ENCODE results near the gene ABTB1.
A peak's percentile ranks its signal among the peaks of the same experiment; 100 is the strongest.

The ABTB1 gene

GRCh38 chr3:127722091-127722784 lies 49.5 kb downstream of the ABTB1 start:
- H4K8ac ChIP-seq (ENCODE audit: low read depth, low read length) = no peak overlapping the region
- no peak overlapping the region for H3K27ac ChIP-seq (replicated peaks; ENCODE audit: low read length)
- H2AK5ac ChIP-seq (ENCODE audit: low read depth, low read length) = peak overlapping the region; percentile 48
- H3K79me1 ChIP-seq (ENCODE audit: low read depth, low read length) = no peaks in the 10 kb centered on the region
- no peak overlapping the region for H4K91ac ChIP-seq (ENCODE audit: low read depth, low read length, poor library complexity)
- H3K9me3 ChIP-seq (replicated peaks in 1 of 2; ENCODE audit: control insufficient read depth in 2 of 2, insufficient read depth in 1 of 2, low read depth in 1 of 2, low read length in 2 of 2) = no peaks in the 10 kb centered on the region
- no peak overlapping the region for H3K4ac ChIP-seq (ENCODE audit: low read length)
- H3K4me1 ChIP-seq (ENCODE audit: control insufficient read depth in 2 of 2, insufficient read depth in 1 of 2, low read depth in 1 of 2, low read length in 2 of 2) = peaks cover 3 to 15% of the 10 kb centered on the region in 2 donors
- H2BK15ac ChIP-seq (ENCODE audit: low read length) = no peak overlapping the region
- no peak overlapping the region for H3K4me3 ChIP-seq (ENCODE audit: low read length in 2 of 2)
- H3K18ac ChIP-seq (ENCODE audit: low read length) = peak overlapping the region; percentile 50
- H3K27me3 ChIP-seq (ENCODE audit: control insufficient read depth in 3 of 3, insufficient read depth in 3 of 3, low read depth in 1 of 3, low read length in 3 of 3) = peaks cover 0 to 44% (median 0%) of the 10 kb centered on the region in 3 experiments
- H2BK5ac ChIP-seq (ENCODE audit: low read length) = no peak overlapping the region
- no peak overlapping the region for H3K23ac ChIP-seq (ENCODE audit: low read depth, low read length, poor library complexity)
- no peak overlapping the region for H3K4me2 ChIP-seq (ENCODE audit: insufficient read depth, low read length, poor library complexity, severe bottlenecking)
- WGBS, 2 donors (ENCODE audit: extremely low coverage in 2 of 2, insufficient read length in 2 of 2, insufficient replicate concordance in 1 of 2) = no CpG with 5 or more reads among the region's 13 CpGs
- H2BK120ac ChIP-seq (ENCODE audit: low read depth, low read length) = no peak overlapping the region
- no peak overlapping the region for H2AFZ ChIP-seq (ENCODE audit: low read length)
- no peak overlapping the region for H3K14ac ChIP-seq (ENCODE audit: low read length)
- H2BK12ac ChIP-seq (ENCODE audit: low read length) = no peak overlapping the region
- H3K9ac ChIP-seq (ENCODE audit: low read depth, low read length, poor library complexity) = no peak overlapping the region
- DNase-seq (ENCODE audit: low spot score) = no peak
- H3K36me3 ChIP-seq (replicated peaks in 1 of 2; ENCODE audit: control insufficient read depth in 2 of 2, insufficient read depth in 2 of 2, low read length in 2 of 2) = no peaks in the 10 kb centered on the region

GRCh38 chr3:127723011-127723567 lies 50.3 kb downstream of the ABTB1 start:
- Histone ChIP-seq H3K79me1 (ENCODE audit: low read depth, low read length) (no peaks in the 10 kb centered on the region), H3K18ac (ENCODE audit: low read length) (no peak overlapping the region), H4K8ac (ENCODE audit: low read depth, low read length) (no peak overlapping the region), H3K9me3 (replicated peaks in 1 of 2; ENCODE audit: control insufficient read depth in 2 of 2, insufficient read depth in 1 of 2, low read depth in 1 of 2, low read length in 2 of 2) (no peaks in the 10 kb centered on the region), H3K27ac (replicated peaks; ENCODE audit: low read length) (no peak overlapping the region), H3K27me3 (ENCODE audit: control insufficient read depth in 3 of 3, insufficient read depth in 3 of 3, low read depth in 1 of 3, low read length in 3 of 3) (peaks cover 0 to 44% (median 0%) of the 10 kb centered on the region in 3 experiments), H2BK15ac (ENCODE audit: low read length) (no peak overlapping the region), H4K91ac (ENCODE audit: low read depth, low read length, poor library complexity) (no peak overlapping the region), H3K4me1 (ENCODE audit: control insufficient read depth in 2 of 2, insufficient read depth in 1 of 2, low read depth in 1 of 2, low read length in 2 of 2) (peaks cover 3 to 14% of the 10 kb centered on the region in 2 donors), H2BK5ac (ENCODE audit: low read length) (no peak overlapping the region), H2BK12ac (ENCODE audit: low read length) (no peak overlapping the region), H3K36me3 (replicated peaks in 1 of 2; ENCODE audit: control insufficient read depth in 2 of 2, insufficient read depth in 2 of 2, low read length in 2 of 2) (no peaks in the 10 kb centered on the region), H3K23ac (ENCODE audit: low read depth, low read length, poor library complexity) (no peak overlapping the region), H2AK5ac (ENCODE audit: low read depth, low read length) (no peak overlapping the region), H2BK120ac (ENCODE audit: low read depth, low read length) (no peak overlapping the region), H3K9ac (ENCODE audit: low read depth, low read length, poor library complexity) (no peak overlapping the region), H3K4me2 (ENCODE audit: insufficient read depth, low read length, poor library complexity, severe bottlenecking) (no peak overlapping the region), H2AFZ (ENCODE audit: low read length) (peak overlapping the region; percentile 39), H3K14ac (ENCODE audit: low read length) (no peak overlapping the region), H3K4ac (ENCODE audit: low read length) (no peak overlapping the region), H3K4me3 (ENCODE audit: low read length in 2 of 2) (no peak overlapping the region)
- peak; percentile 29 for DNase-seq (ENCODE audit: low spot score)
- no CpG with 5 or more reads among the region's 11 CpGs for WGBS, 2 donors (ENCODE audit: extremely low coverage in 2 of 2, insufficient read length in 2 of 2, insufficient replicate concordance in 1 of 2)

- Histone ChIP-seq H4K91ac (ENCODE audit: low read depth, low read length, poor library complexity) (no peak overlapping the region), H3K27ac (replicated peaks; ENCODE audit: low read length) (no peak overlapping the region), H2AFZ (ENCODE audit: low read length) (no peak overlapping the region), H3K36me3 (replicated peaks in 1 of 2; ENCODE audit: control insufficient read depth in 2 of 2, insufficient read depth in 2 of 2, low read length in 2 of 2) (no peaks in the 10 kb centered on the region), H3K9me3 (replicated peaks in 1 of 2; ENCODE audit: control insufficient read depth in 2 of 2, insufficient read depth in 1 of 2, low read depth in 1 of 2, low read length in 2 of 2) (no peaks in the 10 kb centered on the region), H2BK12ac (ENCODE audit: low read length) (no peak overlapping the region), H4K8ac (ENCODE audit: low read depth, low read length) (no peak overlapping the region), H3K14ac (ENCODE audit: low read length) (no peak overlapping the region), H2BK5ac (ENCODE audit: low read length) (no peak overlapping the region), H3K4me1 (ENCODE audit: control insufficient read depth in 2 of 2, insufficient read depth in 1 of 2, low read depth in 1 of 2, low read length in 2 of 2) (peaks cover 3 to 15% of the 10 kb centered on the region in 2 donors), H3K79me1 (ENCODE audit: low read depth, low read length) (no peaks in the 10 kb centered on the region), H2BK15ac (ENCODE audit: low read length) (no peak overlapping the region), H2BK120ac (ENCODE audit: low read depth, low read length) (no peak overlapping the region), H3K4me2 (ENCODE audit: insufficient read depth, low read length, poor library complexity, severe bottlenecking) (no peak overlapping the region), H3K18ac (ENCODE audit: low read length) (no peak overlapping the region), H3K27me3 (ENCODE audit: control insufficient read depth in 3 of 3, insufficient read depth in 3 of 3, low read depth in 1 of 3, low read length in 3 of 3) (peaks cover 0 to 29% (median 0%) of the 10 kb centered on the region in 3 experiments), H3K4me3 (ENCODE audit: low read length in 2 of 2) (no peak overlapping the region), H3K9ac (ENCODE audit: low read depth, low read length, poor library complexity) (no peak overlapping the region), H3K4ac (ENCODE audit: low read length) (no peak overlapping the region), H2AK5ac (ENCODE audit: low read depth, low read length) (no peak overlapping the region), H3K23ac (ENCODE audit: low read depth, low read length, poor library complexity) (no peak overlapping the region)
- WGBS, 2 donors (ENCODE audit: extremely low coverage in 2 of 2, insufficient read length in 2 of 2, insufficient replicate concordance in 1 of 2) = 100% methylated on average over 1 of the region's 3 CpGs; no CpG with 5 or more reads in 1 of the 2 donors
- no peak for DNase-seq (ENCODE audit: low spot score)
These were observed 54.1 kb downstream of the ABTB1 start for GRCh38 chr3:127726894-127727293.

- no peak overlapping the region for H3K4me2 ChIP-seq (ENCODE audit: insufficient read depth, low read length, poor library complexity, severe bottlenecking)
- no peak overlapping the region for H2BK15ac ChIP-seq (ENCODE audit: low read length)
- no peak overlapping the region for H2AFZ ChIP-seq (ENCODE audit: low read length)
- no peaks in the 10 kb centered on the region for H3K79me1 ChIP-seq (ENCODE audit: low read depth, low read length)
- no peak overlapping the region for H2BK12ac ChIP-seq (ENCODE audit: low read length)
- no peak overlapping the region for H2BK5ac ChIP-seq (ENCODE audit: low read length)
- H3K18ac ChIP-seq (ENCODE audit: low read length) = no peak overlapping the region
- H3K4me3 ChIP-seq (ENCODE audit: low read length in 2 of 2) = no peak overlapping the region
- no peak overlapping the region for H2AK5ac ChIP-seq (ENCODE audit: low read depth, low read length)
- no peaks in the 10 kb centered on the region for H3K36me3 ChIP-seq (replicated peaks in 1 of 2; ENCODE audit: control insufficient read depth in 2 of 2, insufficient read depth in 2 of 2, low read length in 2 of 2)
- H4K91ac ChIP-seq (ENCODE audit: low read depth, low read length, poor library complexity) = no peak overlapping the region
- H3K4ac ChIP-seq (ENCODE audit: low read length) = no peak overlapping the region
- no CpG with 5 or more reads among the region's 7 CpGs for WGBS, 2 donors (ENCODE audit: extremely low coverage in 2 of 2, insufficient read length in 2 of 2, insufficient replicate concordance in 1 of 2)
- H3K27me3 ChIP-seq (ENCODE audit: control insufficient read depth in 3 of 3, insufficient read depth in 3 of 3, low read depth in 1 of 3, low read length in 3 of 3) = peaks cover 0 to 19% (median 0%) of the 10 kb centered on the region in 3 experiments
- no peak overlapping the region for H3K9ac ChIP-seq (ENCODE audit: low read depth, low read length, poor library complexity)
- no peaks in the 10 kb centered on the region for H3K9me3 ChIP-seq (replicated peaks in 1 of 2; ENCODE audit: control insufficient read depth in 2 of 2, insufficient read depth in 1 of 2, low read depth in 1 of 2, low read length in 2 of 2)
- no peak overlapping the region for H3K27ac ChIP-seq (replicated peaks; ENCODE audit: low read length)
- H3K14ac ChIP-seq (ENCODE audit: low read length) = no peak overlapping the region
- H2BK120ac ChIP-seq (ENCODE audit: low read depth, low read length) = no peak overlapping the region
- H3K23ac ChIP-seq (ENCODE audit: low read depth, low read length, poor library complexity) = no peak overlapping the region
- peaks cover 0 to 8% of the 10 kb centered on the region in 2 donors for H3K4me1 ChIP-seq (ENCODE audit: control insufficient read depth in 2 of 2, insufficient read depth in 1 of 2, low read depth in 1 of 2, low read length in 2 of 2)
- no peak overlapping the region for H4K8ac ChIP-seq (ENCODE audit: low read depth, low read length)
- DNase-seq (ENCODE audit: low spot score) = no peak
These were observed 55.8 kb downstream of the ABTB1 start for GRCh38 chr3:127728417-127729015.
